A549 (cell line): ENCODE results near the gene OTX1.

Experiments
- CBX8 ChIP-seq: fragments of 200-600 bp; sonication (generic); IDR thresholded peaks from 2 replicates; pipeline ENCODE4 v1.6.1; 2016
- CEBPB ChIP-seq, 2 experiments: fragments of >200 bp in 1 of 2; sonication (Bioruptor Twin) in 1 of 2; formaldehyde crosslinking in 1 of 2; IDR thresholded peaks; 2 replicates each; pipeline ENCODE4 v1.6.1; 2012 to 2016
- CHD4 ChIP-seq: fragments of 200-600 bp; sonication (generic); IDR thresholded peaks from 2 replicates; pipeline ENCODE4 v1.6.1; 2016; ENCODE audit warnings: antibody characterized with exemption, mild to moderate bottlenecking, borderline replicate concordance
- CTCF ChIP-seq: fragments of >200 bp; sonication (Bioruptor Twin); formaldehyde crosslinking; IDR thresholded peaks from 3 replicates; pipeline ENCODE4 v1.5.1; 2016
- ELK1 ChIP-seq: fragments of 150-350 bp; IDR thresholded peaks from 2 replicates; pipeline ENCODE4 v1.6.1; 2014; ENCODE audit warnings: low read depth, mild to moderate bottlenecking, low read length
- EP300 ChIP-seq, 2 experiments: fragments of >200 bp; sonication (Bioruptor Twin); formaldehyde crosslinking; IDR thresholded peaks; 2 replicates in 1 of 2; 3 replicates in 1 of 2; pipeline ENCODE4 v1.6.1; 2016 to 2017
- HDAC2 ChIP-seq: fragments of 200-600 bp; sonication (generic); IDR thresholded peaks from 2 replicates; pipeline ENCODE4 v1.6.1; 2016
- HOXA7 ChIP-seq: fragments of 250-450 bp; sonication (Bioruptor Pico); IDR thresholded peaks from 2 replicates; pipeline ENCODE4 v1.5.0; 2020; ENCODE audit warnings: mild to moderate bottlenecking, moderate library complexity
- NFE2L2 ChIP-seq: fragments of 150-350 bp; conservative IDR thresholded peaks from 2 replicates; pipeline ENCODE4 v1.6.1; 2014; ENCODE audit warnings: low read length
- SMC3 ChIP-seq: fragments of >200 bp; sonication (Bioruptor Twin); formaldehyde crosslinking; IDR thresholded peaks from 3 replicates; pipeline ENCODE4 v1.6.1; 2018; ENCODE audit warnings: inconsistent platforms
- SREBF2 ChIP-seq: fragments of 450-650 bp; IDR thresholded peaks from 2 replicates; pipeline ENCODE4 v1.6.1; 2014; ENCODE audit warnings: mild to moderate bottlenecking, moderate library complexity

GRCh38 chr2:63066265-63066664, 15.6 kb downstream of the OTX1 start:
- TF ChIP-seq HDAC2 (no peak), ELK1 (no peak), CHD4 (no peak), CTCF (no peak), HOXA7 (no peak), CEBPB (IDR thresholded peaks at IDR 0.05) (no peak), SREBF2 (no peak), SMC3 (no peak), EP300 (IDR thresholded peaks at IDR 0.05) (no peak), NFE2L2 (no peak), CBX8 (peak; percentile 91; the same call in 1 of the 2 replicates)
